GM12873 (cell line): ENCODE data around the gene HSPBAP1.

ENCODE experiments used
- CTCF ChIP-seq: IDR thresholded peaks from 2 replicates; pipeline ENCODE4 v1.5.1; 2012; ENCODE audit warnings: low read depth, mild to moderate bottlenecking, moderate library complexity, low read length, control low read depth; ENCODE audit not compliant: insufficient read depth; ENCODE audit errors: missing control alignments

The HSPBAP1 gene

GRCh38 chr3:122700193-122700592 lies 93.4 kb downstream of the HSPBAP1 start:
- no peak for TF ChIP-seq CTCF

- no peak for TF ChIP-seq CTCF
Measured at GRCh38 chr3:122697952-122698620, 95.5 kb downstream of the HSPBAP1 start.

- no peak for TF ChIP-seq CTCF
Measured at GRCh38 chr3:122695927-122696561, 97.6 kb downstream of the HSPBAP1 start.

GRCh38 chr3:122694966-122695365 lies 98.7 kb downstream of the HSPBAP1 start:
- TF ChIP-seq CTCF: no peak

GRCh38 chr3:122692674-122693073 lies 101.0 kb downstream of the HSPBAP1 start:
- TF ChIP-seq CTCF: no peak

GRCh38 chr3:122691195-122691594 lies 102.4 kb downstream of the HSPBAP1 start:
- no peak for TF ChIP-seq CTCF

GRCh38 chr3:122690096-122690495 lies 103.5 kb downstream of the HSPBAP1 start:
- no peak for TF ChIP-seq CTCF
